Measurements from ENCODE around the gene CALHM4. TPM values are rescaled to one million over a fixed set of nuclear protein-coding genes. Genes with fewer than 3 reads are reported as not detected.

CALHM4 gene
- total and polyA plus RNA-seq, 2 donors (not counting 3 experiments of a cell fraction or from before 2014, with no cell fraction given): 1.2 TPM; not detected in 1

DNA sequence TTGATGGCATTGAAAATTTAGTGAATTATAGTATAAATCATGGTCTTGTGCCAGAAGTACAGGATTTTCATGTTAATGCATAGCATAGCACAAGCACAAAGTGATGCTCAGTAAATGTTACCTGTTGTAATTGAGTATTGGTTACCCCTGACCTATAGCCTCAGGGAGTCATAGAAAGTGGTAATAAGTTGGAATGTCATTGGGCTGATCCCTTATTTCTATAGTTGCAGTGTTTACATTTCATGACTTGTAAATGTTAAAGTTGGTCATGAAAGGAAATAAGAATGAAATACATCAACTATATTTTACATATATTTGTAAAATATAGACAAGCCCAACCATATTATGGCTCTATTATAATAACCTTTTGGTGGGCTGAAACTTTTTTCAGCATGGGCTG, 24.8 kb downstream of the CALHM4 start:
- Histone ChIP-seq H3K79me2 (ENCODE audit: control insufficient read depth, insufficient read depth, low read length) (peaks cover 66% of the 10 kb centered on the region), H3K36me3 (ENCODE audit: control insufficient read depth in 2 of 2, extremely low read depth in 1 of 2, insufficient read depth in 2 of 2, low read length in 2 of 2) (peaks cover 3% of the 10 kb centered on the region in 2 experiments), H3K27me3 (ENCODE audit: control insufficient read depth in 2 of 2, insufficient read depth in 2 of 2, low read length in 2 of 2) (no peaks in the 10 kb centered on the region), H3K4me3 (replicated peaks in 1 of 3; ENCODE audit: insufficient read depth in 1 of 3, low read depth in 1 of 3, low read length in 3 of 3) (no peak overlapping the region), H3K9me3 (replicated peaks; ENCODE audit: control insufficient read depth, insufficient read depth, low read length) (no peaks in the 10 kb centered on the region), H3K4me1 (ENCODE audit: control insufficient read depth, extremely low read depth, insufficient read depth, low read length) (no peaks in the 10 kb centered on the region), H3K9me1 (replicated peaks; ENCODE audit: control insufficient read depth, extremely low read depth, insufficient read depth, low read length) (no peaks in the 10 kb centered on the region), H3K27ac (ENCODE audit: insufficient read depth, low read depth, low read length) (no peak overlapping the region), H2AFZ (ENCODE audit: low read depth, low read length) (no peak overlapping the region), H4K20me1 (replicated peaks; ENCODE audit: control insufficient read depth, extremely low read depth, insufficient read depth, low read length) (no peaks in the 10 kb centered on the region), H3K4me2 (ENCODE audit: insufficient read depth, low read length) (no peak overlapping the region), H3K9ac (replicated peaks; ENCODE audit: extremely low read depth, insufficient read depth, low read length) (no peak overlapping the region)
- intact Hi-C loops (cut with micrococcal nuclease): no loop called here
- ChIA-PET CTCF (interaction anchor here (3.0 kb wide), 1 partner anchor 17 kb away, joined by 9 read pairs; no protein-coding TSS in a partner anchor), POLR2A (no interaction called here)
- no TSS peak for BruUV-seq (replicated peaks)
- dilution Hi-C loops (cut with MboI; ENCODE audit: extremely low pct_ligation_motif_present, low sequenced_read_pairs): no loop called here
- TF ChIP-seq POLR2AphosphoS5 (IDR thresholded peaks at IDR 0.05; ENCODE audit: insufficient read depth, low read depth, low read length) (no peak), EZH2 (IDR thresholded peaks at IDR 0.05; ENCODE audit: borderline replicate concordance, low read depth, low read length, severe bottlenecking) (no peak), MYC (IDR thresholded peaks at IDR 0.05; ENCODE audit: low read depth, low read length) (no peak), JUN (IDR thresholded peaks at IDR 0.05; ENCODE audit: borderline replicate concordance, insufficient read depth, insufficient read length, low read depth) (no peak), FOS (IDR thresholded peaks at IDR 0.05; ENCODE audit: borderline replicate concordance, insufficient read depth, low read length) (no peak), POLR2A (IDR thresholded peaks at IDR 0.05; ENCODE audit: low read depth, low read length) (no peak), GATA2 (IDR thresholded peaks at IDR 0.05; ENCODE audit: insufficient read depth, insufficient read length, low read depth, low read length) (no peak)
- TF ChIP-seq, protein P1, sequence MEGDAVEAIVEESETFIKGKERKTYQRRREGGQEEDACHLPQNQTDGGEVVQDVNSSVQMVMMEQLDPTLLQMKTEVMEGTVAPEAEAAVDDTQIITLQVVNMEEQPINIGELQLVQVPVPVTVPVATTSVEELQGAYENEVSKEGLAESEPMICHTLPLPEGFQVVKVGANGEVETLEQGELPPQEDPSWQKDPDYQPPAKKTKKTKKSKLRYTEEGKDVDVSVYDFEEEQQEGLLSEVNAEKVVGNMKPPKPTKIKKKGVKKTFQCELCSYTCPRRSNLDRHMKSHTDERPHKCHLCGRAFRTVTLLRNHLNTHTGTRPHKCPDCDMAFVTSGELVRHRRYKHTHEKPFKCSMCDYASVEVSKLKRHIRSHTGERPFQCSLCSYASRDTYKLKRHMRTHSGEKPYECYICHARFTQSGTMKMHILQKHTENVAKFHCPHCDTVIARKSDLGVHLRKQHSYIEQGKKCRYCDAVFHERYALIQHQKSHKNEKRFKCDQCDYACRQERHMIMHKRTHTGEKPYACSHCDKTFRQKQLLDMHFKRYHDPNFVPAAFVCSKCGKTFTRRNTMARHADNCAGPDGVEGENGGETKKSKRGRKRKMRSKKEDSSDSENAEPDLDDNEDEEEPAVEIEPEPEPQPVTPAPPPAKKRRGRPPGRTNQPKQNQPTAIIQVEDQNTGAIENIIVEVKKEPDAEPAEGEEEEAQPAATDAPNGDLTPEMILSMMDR (IDR thresholded peaks at IDR 0.05; ENCODE audit: extremely low read depth in 1 of 2, insufficient read depth in 1 of 2, low read depth in 1 of 2, low read length in 2 of 2): no peak
- TF ChIP-seq, protein P2, sequence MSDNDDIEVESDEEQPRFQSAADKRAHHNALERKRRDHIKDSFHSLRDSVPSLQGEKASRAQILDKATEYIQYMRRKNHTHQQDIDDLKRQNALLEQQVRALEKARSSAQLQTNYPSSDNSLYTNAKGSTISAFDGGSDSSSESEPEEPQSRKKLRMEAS (IDR thresholded peaks at IDR 0.05; ENCODE audit: insufficient read depth, insufficient read length): no peak
- FAIRE-seq (no peak), DNase-seq (ENCODE audit: low read depth, low spot score) (no peak)

Data from endothelial cell of umbilical vein (primary cell).